RPMI7951 (cell line): ENCODE results near the gene SLC12A1. TPM values are rescaled to one million over a fixed set of nuclear protein-coding genes. Genes with fewer than 3 reads are reported as not detected.
A peak's percentile ranks its signal among the peaks of the same experiment; 100 is the strongest.

ENCODE experiments used
- DNase-seq: peaks from one replicate; pipeline ENCODE4 v3.0.0-alpha.2; 2012; ENCODE audit warnings: low read depth
- total RNA-seq: library from RNA; depleted of rRNA; stranded (reverse); fragments of >200 nt; shearing (Covaris generic); gene quantifications from 2 replicates; pipeline ENCODE4 v1.2.3, GENCODE V29; 2014; rRNA removed

Gene SLC12A1
- total RNA-seq, 1 experiment from 2014 or later, result not detected

DNA sequence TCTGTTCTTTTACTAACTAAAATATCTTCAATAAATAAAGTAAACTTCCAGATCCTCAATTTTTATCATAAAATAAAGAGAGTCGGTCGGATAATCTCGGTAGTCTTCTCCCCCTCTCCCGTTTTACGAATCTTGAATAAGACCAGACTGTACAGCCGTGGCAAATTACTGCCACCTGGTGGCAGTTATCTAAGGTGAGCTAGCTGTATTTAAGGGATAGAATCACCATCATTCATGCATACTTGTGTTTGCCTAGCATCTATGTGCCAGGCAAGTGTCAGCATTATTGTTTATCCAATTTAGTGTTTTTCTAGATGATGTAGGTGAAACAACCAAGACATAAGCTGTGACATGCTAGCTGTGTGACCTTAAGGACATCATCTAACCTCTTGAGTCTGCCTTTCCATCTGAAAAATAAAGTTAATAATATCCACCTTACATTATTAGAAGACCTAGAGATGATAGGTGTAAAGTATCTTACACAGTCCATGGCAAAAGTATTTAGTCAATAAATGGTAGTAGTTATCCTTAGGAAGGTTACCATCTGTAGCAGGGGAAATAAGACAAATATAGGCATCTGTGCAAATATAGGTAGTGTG lies 146.5 kb downstream of the SLC12A1 start:
- DNase-seq, result peak; percentile 77

Other genes with a start within 250 kb of the SLC12A1 start
- gene SLC24A5, start 85.3 kb upstream of the SLC12A1 start, total RNA-seq, result 0.29 TPM in 1 of 2 replicates, not detected in the other
- gene MYEF2, start 28.0 kb upstream of the SLC12A1 start, total RNA-seq, result 8.8 and 11.8 TPM in 2 replicates
- gene CTXN2, start 14.6 kb upstream of the SLC12A1 start, total RNA-seq, result not detected in 2 replicates
- gene DUT, start 125.1 kb downstream of the SLC12A1 start, total RNA-seq, result 139 and 142 TPM in 2 replicates